ENCODE measurements around the gene TBC1D22A. TPM values are rescaled to one million over a fixed set of nuclear protein-coding genes. Genes with fewer than 3 reads are reported as not detected.

Gene TBC1D22A
- total RNA-seq, 1 donor from 2014 or later: 18.9 TPM

DNA sequence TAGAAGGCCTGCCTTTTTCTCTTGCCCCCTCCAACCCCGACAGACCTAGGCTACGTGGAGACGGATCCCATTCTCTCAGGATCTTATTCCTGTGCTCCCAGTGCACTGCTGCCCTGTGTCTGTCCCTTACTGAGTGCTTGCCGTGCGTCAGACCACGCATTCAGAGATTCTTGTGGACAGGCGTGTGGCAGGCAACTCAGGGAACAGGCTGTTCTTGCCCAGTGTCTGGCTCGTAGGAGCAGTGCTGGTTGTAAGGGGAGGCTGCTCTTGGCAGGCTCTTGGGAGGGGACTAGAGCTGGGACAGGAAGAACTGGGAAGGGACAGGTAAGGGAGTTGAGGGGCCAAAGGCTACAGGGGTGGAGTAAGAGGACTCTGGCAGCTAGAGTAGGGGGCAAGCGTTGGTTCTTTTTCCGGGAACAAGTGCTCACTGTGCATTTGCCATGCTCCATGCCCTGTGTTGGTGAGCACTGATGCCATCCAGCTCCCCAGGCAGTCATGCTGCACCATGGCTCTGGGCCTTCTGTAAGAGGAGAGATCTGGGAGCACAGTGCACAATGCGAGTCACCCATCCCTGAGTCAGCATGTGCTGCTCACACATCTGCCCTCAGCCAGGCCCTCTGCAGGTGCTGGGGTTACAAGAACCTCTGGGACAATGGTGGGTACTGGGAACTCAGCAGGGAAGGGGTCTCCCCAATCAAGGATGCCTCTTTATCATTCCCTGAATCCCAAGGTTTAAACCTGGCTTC, 119.1 kb downstream of the TBC1D22A start:
- peaks cover 7% of the 10 kb centered on the region for H3K36me3 Mint-ChIP-seq (ENCODE audit: low read depth)

DNA sequence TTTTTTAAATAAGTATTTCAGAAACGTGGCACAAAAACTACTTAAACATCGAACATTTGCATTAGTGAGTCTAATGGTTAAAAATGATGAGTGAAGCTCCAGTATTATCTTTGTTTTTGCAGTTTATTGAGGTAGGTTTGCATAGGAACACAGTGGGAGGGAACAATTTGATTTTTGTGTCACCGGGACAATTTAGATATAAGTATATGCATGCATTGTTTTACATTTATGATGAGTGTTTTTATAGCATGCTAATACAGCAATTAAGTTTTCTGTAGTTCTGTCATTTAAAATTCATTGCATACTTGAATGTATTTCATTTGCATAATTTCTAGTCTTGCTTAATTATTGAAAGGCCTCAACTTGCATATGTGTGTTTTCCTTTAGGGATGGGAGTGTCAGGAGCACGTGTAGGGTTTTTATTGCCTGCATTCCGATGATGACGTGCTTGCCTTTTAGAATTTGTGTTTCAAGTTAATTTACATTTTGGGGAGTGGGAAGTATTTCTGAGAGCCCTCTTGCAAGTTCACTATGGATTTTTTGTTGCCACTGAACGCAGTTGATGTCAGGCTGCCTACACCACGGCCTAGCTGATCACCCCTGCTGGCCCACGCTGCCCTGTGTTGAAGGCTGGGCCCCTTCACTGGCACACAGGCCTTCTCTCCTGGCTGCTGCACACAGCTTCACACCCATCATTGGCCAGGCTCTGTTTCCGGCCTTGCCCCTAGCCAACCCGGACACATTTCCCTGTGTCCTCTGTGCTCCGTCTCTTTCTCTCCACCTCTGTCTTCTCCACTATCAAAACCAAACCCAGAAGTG, 120.9 kb downstream of the TBC1D22A start:
- Mint-ChIP-seq H3K4me1 (ENCODE audit: low read depth) (no peaks in the 10 kb centered on the region), H3K9me3 (ENCODE audit: low read depth) (no peaks in the 10 kb centered on the region)
- TF ChIP-seq, protein P1, sequence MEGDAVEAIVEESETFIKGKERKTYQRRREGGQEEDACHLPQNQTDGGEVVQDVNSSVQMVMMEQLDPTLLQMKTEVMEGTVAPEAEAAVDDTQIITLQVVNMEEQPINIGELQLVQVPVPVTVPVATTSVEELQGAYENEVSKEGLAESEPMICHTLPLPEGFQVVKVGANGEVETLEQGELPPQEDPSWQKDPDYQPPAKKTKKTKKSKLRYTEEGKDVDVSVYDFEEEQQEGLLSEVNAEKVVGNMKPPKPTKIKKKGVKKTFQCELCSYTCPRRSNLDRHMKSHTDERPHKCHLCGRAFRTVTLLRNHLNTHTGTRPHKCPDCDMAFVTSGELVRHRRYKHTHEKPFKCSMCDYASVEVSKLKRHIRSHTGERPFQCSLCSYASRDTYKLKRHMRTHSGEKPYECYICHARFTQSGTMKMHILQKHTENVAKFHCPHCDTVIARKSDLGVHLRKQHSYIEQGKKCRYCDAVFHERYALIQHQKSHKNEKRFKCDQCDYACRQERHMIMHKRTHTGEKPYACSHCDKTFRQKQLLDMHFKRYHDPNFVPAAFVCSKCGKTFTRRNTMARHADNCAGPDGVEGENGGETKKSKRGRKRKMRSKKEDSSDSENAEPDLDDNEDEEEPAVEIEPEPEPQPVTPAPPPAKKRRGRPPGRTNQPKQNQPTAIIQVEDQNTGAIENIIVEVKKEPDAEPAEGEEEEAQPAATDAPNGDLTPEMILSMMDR (IDR thresholded peaks at IDR 0.05): no peak

More for the DNA sequence above, 119.1 kb downstream of the TBC1D22A start:
- Mint-ChIP-seq H3K9me3 (ENCODE audit: low read depth) (no peaks in the 10 kb centered on the region), H3K4me3 (ENCODE audit: unreplicated experiment) (no peak overlapping the region), H3K27ac (ENCODE audit: unreplicated experiment) (peak overlapping the region; percentile 38), H3K4me1 (ENCODE audit: low read depth) (no peaks in the 10 kb centered on the region), H3K27me3 (ENCODE audit: low read depth) (no peaks in the 10 kb centered on the region)
- DNase-seq (ENCODE audit: low spot score): no peak
- TF ChIP-seq, protein P1 (IDR thresholded peaks at IDR 0.05): no peak

DNA sequence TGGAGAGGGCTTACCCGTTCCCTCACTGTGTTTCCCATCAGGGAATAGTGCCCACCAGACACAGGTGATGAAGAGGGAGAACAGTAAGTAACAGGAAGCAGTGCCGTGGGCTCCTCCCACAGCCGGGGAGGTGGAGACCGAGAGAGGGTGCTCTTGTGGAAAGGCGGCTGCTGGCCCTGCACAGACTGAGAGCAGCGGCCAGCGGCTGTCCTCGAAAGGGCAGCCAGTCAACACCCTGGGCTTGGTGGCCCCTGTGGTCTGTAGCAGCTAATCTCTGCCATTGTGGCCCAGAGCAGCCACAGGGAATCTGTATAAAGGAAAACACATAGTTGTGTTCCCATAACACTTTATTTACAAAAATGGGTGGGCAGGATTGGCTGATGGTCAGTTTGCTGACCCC, 121.9 kb downstream of the TBC1D22A start:
- no peak overlapping the region for H3K27ac Mint-ChIP-seq (ENCODE audit: unreplicated experiment)
- no peaks in the 10 kb centered on the region for H3K4me1 Mint-ChIP-seq (ENCODE audit: low read depth)
- TF ChIP-seq, protein P1 (IDR thresholded peaks at IDR 0.05): no peak
- H3K27me3 Mint-ChIP-seq (ENCODE audit: low read depth): no peaks in the 10 kb centered on the region
- no peaks in the 10 kb centered on the region for H3K9me3 Mint-ChIP-seq (ENCODE audit: low read depth)
- H3K36me3 Mint-ChIP-seq (ENCODE audit: low read depth): peaks cover 6% of the 10 kb centered on the region
- no peak overlapping the region for H3K4me3 Mint-ChIP-seq (ENCODE audit: unreplicated experiment)
- DNase-seq (ENCODE audit: low spot score): no peak

More for the DNA sequence above, 120.9 kb downstream of the TBC1D22A start:
- no peak overlapping the region for H3K4me3 Mint-ChIP-seq (ENCODE audit: unreplicated experiment)
- H3K27ac Mint-ChIP-seq (ENCODE audit: unreplicated experiment): no peak overlapping the region
- H3K27me3 Mint-ChIP-seq (ENCODE audit: low read depth): no peaks in the 10 kb centered on the region
- H3K36me3 Mint-ChIP-seq (ENCODE audit: low read depth): peaks cover 9% of the 10 kb centered on the region
- no peak for DNase-seq (ENCODE audit: low spot score)

DNA sequence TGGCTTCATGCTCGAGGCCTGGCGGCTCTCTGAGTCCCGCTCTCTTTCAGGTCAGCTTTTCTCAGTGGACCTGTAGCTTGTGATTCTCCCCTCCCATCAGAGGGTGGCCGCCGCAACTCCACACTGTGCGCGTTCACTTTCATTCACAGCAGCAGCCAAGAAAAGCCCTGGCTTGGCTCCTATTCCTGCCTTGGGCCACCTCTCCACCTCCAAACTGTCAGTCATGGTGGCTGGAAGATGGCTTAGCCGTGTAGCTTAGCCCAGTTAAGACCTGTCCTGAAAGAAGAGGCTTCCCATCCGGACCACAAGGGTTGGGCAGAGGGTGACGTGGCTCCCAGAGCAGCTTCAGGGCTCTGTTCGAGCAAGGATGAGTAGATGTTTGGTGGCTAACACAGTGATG, 125.5 kb downstream of the TBC1D22A start:
- no peak overlapping the region for H3K27ac Mint-ChIP-seq (ENCODE audit: unreplicated experiment)
- H3K4me1 Mint-ChIP-seq (ENCODE audit: low read depth): no peaks in the 10 kb centered on the region
- H3K4me3 Mint-ChIP-seq (ENCODE audit: unreplicated experiment): no peak overlapping the region
- no peaks in the 10 kb centered on the region for H3K9me3 Mint-ChIP-seq (ENCODE audit: low read depth)
- DNase-seq (ENCODE audit: low spot score): no peak
- TF ChIP-seq, protein P1 (IDR thresholded peaks at IDR 0.05): no peak
- no peaks in the 10 kb centered on the region for H3K27me3 Mint-ChIP-seq (ENCODE audit: low read depth)
- peaks cover 4% of the 10 kb centered on the region for H3K36me3 Mint-ChIP-seq (ENCODE audit: low read depth)

DNA sequence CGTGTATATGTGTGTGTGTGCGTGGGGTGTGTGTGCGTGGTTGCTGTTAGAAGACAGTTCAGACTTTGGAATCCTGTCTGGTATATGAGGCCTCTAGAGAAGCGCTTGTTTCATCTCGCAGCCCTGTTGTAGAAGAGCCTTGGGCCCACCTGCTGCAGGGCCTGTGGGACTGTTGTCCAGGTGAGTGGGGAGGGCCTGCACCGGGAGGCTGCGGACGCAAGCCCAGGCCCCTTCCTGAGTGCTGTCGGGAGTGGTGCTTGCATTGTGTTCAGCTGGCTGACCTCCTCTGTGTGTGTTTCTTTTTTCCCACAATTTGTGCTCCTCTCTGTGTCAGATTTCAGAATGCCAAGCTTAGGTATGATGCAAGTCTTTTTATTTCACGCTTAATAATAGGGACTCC, 128.4 kb downstream of the TBC1D22A start:
- Mint-ChIP-seq H3K9me3 (ENCODE audit: low read depth) (no peaks in the 10 kb centered on the region), H3K4me1 (ENCODE audit: low read depth) (no peaks in the 10 kb centered on the region), H3K4me3 (ENCODE audit: unreplicated experiment) (no peak overlapping the region), H3K36me3 (ENCODE audit: low read depth) (peaks cover 11% of the 10 kb centered on the region), H3K27ac (ENCODE audit: unreplicated experiment) (no peak overlapping the region), H3K27me3 (ENCODE audit: low read depth) (no peaks in the 10 kb centered on the region)
- no peak for DNase-seq (ENCODE audit: low spot score)
- TF ChIP-seq, protein P1 (IDR thresholded peaks at IDR 0.05): no peak
